ENCODE measurements around the gene MAPK8. TPM values are rescaled to one million over a fixed set of nuclear protein-coding genes. Genes with fewer than 3 reads are reported as not detected.

MAPK8 gene
- total RNA-seq, 4 donors from 2014 or later = 13.6 to 182 (median 41.7) TPM

DNA sequence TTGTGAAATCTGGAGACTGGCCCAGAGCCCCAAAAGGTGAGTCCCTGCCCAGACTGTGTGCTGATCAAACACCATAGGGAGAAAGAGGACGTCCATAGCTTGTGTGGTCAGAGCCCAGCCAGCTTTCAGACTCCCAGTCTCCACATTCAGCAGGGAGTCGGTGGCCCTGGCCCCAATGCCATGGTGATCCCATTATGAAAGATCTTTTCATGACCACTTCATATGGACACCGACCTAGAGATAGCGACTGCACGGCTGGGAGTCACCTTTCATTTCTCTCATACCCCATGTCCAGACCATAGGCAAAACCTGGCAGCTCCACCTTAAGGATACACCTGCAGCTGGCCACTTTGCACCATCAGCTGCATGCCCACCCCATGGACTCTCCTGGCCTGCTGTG is 172.0 kb downstream of the MAPK8 start:
- Histone ChIP-seq H3K4me1 (no peaks in the 10 kb centered on the region), H3K27me3 (no peaks in the 10 kb centered on the region), H3K4me3 (no peak overlapping the region), H3K27ac (no peak overlapping the region), H3K36me3 (no peaks in the 10 kb centered on the region), H3K9me3 (no peaks in the 10 kb centered on the region)
- intact Hi-C loops (cut with DNase I; ENCODE audit: low total_unique reads) = no loop called here
- TF ChIP-seq POLR2A (IDR thresholded peaks at IDR 0.05) = no peak
- TF ChIP-seq, protein P1, sequence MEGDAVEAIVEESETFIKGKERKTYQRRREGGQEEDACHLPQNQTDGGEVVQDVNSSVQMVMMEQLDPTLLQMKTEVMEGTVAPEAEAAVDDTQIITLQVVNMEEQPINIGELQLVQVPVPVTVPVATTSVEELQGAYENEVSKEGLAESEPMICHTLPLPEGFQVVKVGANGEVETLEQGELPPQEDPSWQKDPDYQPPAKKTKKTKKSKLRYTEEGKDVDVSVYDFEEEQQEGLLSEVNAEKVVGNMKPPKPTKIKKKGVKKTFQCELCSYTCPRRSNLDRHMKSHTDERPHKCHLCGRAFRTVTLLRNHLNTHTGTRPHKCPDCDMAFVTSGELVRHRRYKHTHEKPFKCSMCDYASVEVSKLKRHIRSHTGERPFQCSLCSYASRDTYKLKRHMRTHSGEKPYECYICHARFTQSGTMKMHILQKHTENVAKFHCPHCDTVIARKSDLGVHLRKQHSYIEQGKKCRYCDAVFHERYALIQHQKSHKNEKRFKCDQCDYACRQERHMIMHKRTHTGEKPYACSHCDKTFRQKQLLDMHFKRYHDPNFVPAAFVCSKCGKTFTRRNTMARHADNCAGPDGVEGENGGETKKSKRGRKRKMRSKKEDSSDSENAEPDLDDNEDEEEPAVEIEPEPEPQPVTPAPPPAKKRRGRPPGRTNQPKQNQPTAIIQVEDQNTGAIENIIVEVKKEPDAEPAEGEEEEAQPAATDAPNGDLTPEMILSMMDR (IDR thresholded peaks at IDR 0.05) = no peak
- DNase-seq = no peak

DNA sequence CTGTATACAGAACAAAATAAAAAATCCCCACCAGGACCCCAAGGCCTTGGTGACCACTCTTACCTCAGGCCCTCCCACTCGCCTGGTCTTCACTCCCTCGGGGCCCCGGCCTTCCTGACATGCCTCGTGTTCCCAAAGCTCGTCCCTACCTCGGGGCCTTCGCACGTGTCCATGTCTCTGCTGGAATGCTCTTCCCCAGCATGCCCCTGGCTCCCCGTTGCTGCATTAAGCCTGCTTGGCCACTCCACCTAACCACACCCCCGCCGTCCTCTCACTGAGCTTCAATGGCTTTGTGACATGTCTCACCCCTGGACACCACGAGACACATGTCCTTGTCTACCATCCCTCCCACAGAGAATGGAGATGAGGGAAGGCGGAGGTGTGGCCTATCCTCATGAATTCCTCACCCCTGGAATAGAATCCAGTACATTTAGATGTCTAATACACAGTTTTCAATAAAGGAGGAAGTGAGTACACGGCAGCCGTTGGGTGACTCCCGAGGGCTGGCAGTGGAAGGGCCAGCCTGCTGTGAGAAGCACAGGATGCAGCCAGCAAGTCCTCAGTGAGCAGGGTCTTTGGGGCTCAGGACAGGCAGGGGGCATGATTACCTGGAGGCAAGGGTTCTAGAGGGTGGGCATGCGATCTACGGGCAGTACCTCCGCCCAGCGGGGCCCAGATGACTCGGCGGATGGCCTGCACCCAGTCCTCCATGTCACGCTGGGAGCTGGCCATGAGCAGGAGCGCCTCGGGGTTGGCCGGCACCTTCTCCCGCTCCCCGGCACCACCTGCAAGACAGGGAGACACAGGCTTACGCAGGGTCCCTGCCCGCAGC is 172.7 kb downstream of the MAPK8 start:
- Histone ChIP-seq H3K9me3 (no peaks in the 10 kb centered on the region), H3K36me3 (no peaks in the 10 kb centered on the region), H3K27ac (no peak overlapping the region), H3K27me3 (no peaks in the 10 kb centered on the region), H3K4me3 (no peak overlapping the region), H3K4me1 (no peaks in the 10 kb centered on the region)
- no peak for TF ChIP-seq POLR2A (IDR thresholded peaks at IDR 0.05)
- TF ChIP-seq, protein P1 (IDR thresholded peaks at IDR 0.05) = no peak
- intact Hi-C loops (cut with DNase I; ENCODE audit: low total_unique reads) = no loop called here
- DNase-seq = no peak

DNA sequence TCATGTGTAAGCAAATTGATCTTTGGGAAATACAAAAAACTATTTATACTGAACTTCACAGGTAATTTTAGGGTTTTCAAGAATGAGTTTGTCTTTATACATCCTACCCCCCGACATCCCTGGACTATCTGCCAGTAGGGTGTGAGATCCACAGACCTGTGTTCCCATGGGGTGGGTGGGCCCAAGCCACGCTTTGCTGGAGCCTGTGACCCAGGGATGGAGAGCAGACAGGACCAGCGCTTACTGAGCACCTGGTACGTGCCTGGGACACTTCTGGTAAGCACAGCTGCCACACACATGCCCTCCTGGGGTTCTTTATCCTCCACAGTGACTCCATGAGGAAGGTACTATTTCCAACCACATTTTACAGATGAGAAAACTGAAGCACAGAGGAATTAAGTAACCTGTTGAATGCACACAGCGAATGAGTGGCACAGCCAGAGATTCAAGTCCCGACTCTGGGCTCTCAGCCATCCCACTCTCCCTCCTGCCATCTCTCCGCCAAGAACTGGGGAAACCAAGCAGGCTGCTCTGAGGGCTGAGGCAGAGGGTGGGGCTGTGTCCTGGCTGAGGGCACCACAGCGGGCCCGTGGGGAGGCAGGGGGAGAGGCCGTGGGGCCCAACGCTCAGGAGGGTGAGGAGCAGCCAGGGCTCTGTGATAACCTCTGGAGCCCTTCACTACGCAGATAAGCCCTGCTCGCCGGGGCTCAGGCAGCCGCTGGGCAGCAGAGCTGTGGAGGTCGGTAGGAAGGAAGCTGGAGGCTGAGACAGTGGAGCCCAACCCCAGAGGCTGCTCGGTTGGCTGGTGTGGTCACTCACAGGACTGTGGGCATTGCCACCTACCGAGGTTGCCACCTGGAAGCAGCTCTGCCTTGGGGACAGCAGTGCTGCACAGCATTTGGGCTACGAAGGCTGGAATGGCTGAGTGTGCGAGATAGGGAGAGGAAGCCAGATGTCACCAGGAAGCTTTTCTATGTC is 174.2 kb downstream of the MAPK8 start:
- H3K4me3 ChIP-seq = no peak overlapping the region
- H3K36me3 ChIP-seq = no peaks in the 10 kb centered on the region
- no peaks in the 10 kb centered on the region for H3K4me1 ChIP-seq
- H3K9me3 ChIP-seq = no peaks in the 10 kb centered on the region
- H3K27ac ChIP-seq = no peak overlapping the region
- intact Hi-C loops (cut with DNase I; ENCODE audit: low total_unique reads) = no loop called here
- TF ChIP-seq POLR2A (IDR thresholded peaks at IDR 0.05) = no peak
- TF ChIP-seq, protein P1 (IDR thresholded peaks at IDR 0.05) = no peak
- H3K27me3 ChIP-seq = no peaks in the 10 kb centered on the region
- no peak for DNase-seq

DNA sequence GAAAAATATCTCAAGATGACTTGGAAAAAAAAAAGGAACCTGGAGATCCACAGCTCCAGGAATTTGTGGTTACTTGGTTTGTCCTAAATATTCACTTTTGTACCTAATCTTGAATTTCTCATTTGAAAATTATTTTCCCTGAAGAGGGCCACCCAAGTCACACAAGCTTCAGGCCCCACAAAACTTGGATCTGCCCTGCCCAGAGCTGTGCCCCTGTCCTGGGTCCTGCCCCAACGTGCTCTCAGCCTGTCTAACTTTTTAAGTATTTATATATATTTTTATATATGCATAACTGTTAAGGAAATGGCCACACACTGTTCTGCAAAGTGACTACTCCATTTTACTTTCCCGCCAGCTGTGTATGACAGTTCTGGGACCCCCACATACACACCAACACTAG is 174.9 kb downstream of the MAPK8 start:
- intact Hi-C loops (cut with DNase I; ENCODE audit: low total_unique reads) = no loop called here
- DNase-seq = no peak
- Histone ChIP-seq H3K27me3 (no peaks in the 10 kb centered on the region), H3K27ac (no peak overlapping the region), H3K9me3 (no peaks in the 10 kb centered on the region), H3K36me3 (no peaks in the 10 kb centered on the region), H3K4me3 (no peak overlapping the region), H3K4me1 (no peaks in the 10 kb centered on the region)
- TF ChIP-seq, protein P1 (IDR thresholded peaks at IDR 0.05) = no peak
- no peak for TF ChIP-seq POLR2A (IDR thresholded peaks at IDR 0.05)

DNA sequence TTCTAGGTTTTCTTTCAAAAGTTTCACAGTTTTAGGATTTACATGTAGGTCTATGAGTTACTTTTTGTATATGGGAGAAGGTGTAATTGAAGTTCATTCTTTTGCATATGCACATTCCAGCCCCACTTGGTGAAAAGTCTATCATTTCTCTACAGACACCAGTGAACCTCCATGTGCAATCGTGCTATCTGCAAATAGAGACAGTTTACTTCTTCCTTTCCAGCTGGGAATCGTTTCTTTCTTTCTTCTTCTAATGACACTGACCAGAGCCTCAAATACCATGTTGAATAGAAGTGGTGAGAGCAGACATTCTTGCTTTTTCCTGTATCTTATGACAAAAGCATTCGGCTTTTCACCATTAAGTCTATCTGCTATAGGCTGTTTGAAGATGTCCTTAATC is 175.7 kb downstream of the MAPK8 start:
- Histone ChIP-seq H3K36me3 (no peaks in the 10 kb centered on the region), H3K4me1 (no peaks in the 10 kb centered on the region), H3K27me3 (no peaks in the 10 kb centered on the region), H3K27ac (no peak overlapping the region), H3K9me3 (no peaks in the 10 kb centered on the region), H3K4me3 (no peak overlapping the region)
- intact Hi-C loops (cut with DNase I; ENCODE audit: low total_unique reads) = no loop called here
- no peak for TF ChIP-seq POLR2A (IDR thresholded peaks at IDR 0.05)
- TF ChIP-seq, protein P1 (IDR thresholded peaks at IDR 0.05) = no peak
- DNase-seq = no peak
